Neural progenitor cell (in vitro differentiated cells): Measurements from ENCODE around the gene HFE. TPM values are rescaled to one million over a fixed set of nuclear protein-coding genes. Genes with fewer than 3 reads are reported as not detected.

Experiments
- DNase-seq: peaks from one replicate; pipeline ENCODE4 v3.0.0-alpha.2; 2016; ENCODE audit warnings: low spot score
- H2AFZ ChIP-seq: fragments of 200-600 bp; sonication (generic); replicated peaks from 2 replicates; pipeline ENCODE4 v1.6.1; 2016; ENCODE audit warnings: antibody characterized with exemption
- H3F3A ChIP-seq: fragments of 200-600 bp; sonication (generic); 2 replicates; pipeline ENCODE4 v1.6.1; 2016; ENCODE audit warnings: antibody characterized with exemption, low read depth
- H3K27ac ChIP-seq: fragments of 200-600 bp; sonication (generic); 2 replicates; pipeline ENCODE4 v1.5.1; 2016; ENCODE audit warnings: mild to moderate bottlenecking
- H3K27me3 ChIP-seq: fragments of 200-600 bp; sonication (generic); 2 replicates; pipeline ENCODE4 v1.6.1; 2016; ENCODE audit warnings: mild to moderate bottlenecking, moderate library complexity
- H3K36me3 ChIP-seq: fragments of 200-600 bp; sonication (generic); 2 replicates; pipeline ENCODE4 v1.5.1; 2016
- H3K4me1 ChIP-seq: fragments of 200-600 bp; sonication (generic); 2 replicates; pipeline ENCODE4 v1.6.1; 2016; ENCODE audit warnings: mixed run types
- H3K4me2 ChIP-seq: fragments of 200-600 bp; sonication (generic); 2 replicates; pipeline ENCODE4 v1.6.1; 2016
- H3K4me3 ChIP-seq: fragments of 200-600 bp; sonication (generic); 2 replicates; pipeline ENCODE4 v1.5.1; 2016
- H3K79me2 ChIP-seq: fragments of 200-600 bp; sonication (generic); 2 replicates; pipeline ENCODE4 v1.6.1; 2016; ENCODE audit warnings: low read depth
- H3K9ac ChIP-seq: fragments of 200-600 bp; sonication (generic); 2 replicates; pipeline ENCODE4 v1.6.1; 2016
- H3K9me3 ChIP-seq: fragments of 200-600 bp; sonication (generic); 2 replicates; pipeline ENCODE4 v1.5.1; 2016; ENCODE audit warnings: low read depth
- H4K20me1 ChIP-seq: fragments of 200-600 bp; sonication (generic); 2 replicates; pipeline ENCODE4 v1.6.1; 2016; ENCODE audit warnings: low read depth
- H3K27ac Mint-ChIP-seq: 3 replicates; pipeline ENCODE4 v1.8.0; 2021; ENCODE audit warnings: mixed read lengths
- H3K27me3 Mint-ChIP-seq: 2 replicates; pipeline ENCODE4 v1.8.0; 2022; ENCODE audit warnings: low read depth, mild to moderate bottlenecking, inconsistent platforms, moderate library complexity, mixed read lengths; ENCODE audit not compliant: insufficient read depth
- H3K36me3 Mint-ChIP-seq: 3 replicates; pipeline ENCODE4 v1.8.0; 2021; ENCODE audit warnings: mixed read lengths
- H3K4me1 Mint-ChIP-seq: 3 replicates; pipeline ENCODE4 v1.8.0; 2021; ENCODE audit warnings: mixed read lengths
- H3K4me3 Mint-ChIP-seq: 3 replicates; pipeline ENCODE4 v1.8.0; 2021; ENCODE audit warnings: mild to moderate bottlenecking, moderate library complexity, mixed read lengths
- H3K9me3 Mint-ChIP-seq: 3 replicates; pipeline ENCODE4 v1.8.0; 2020; ENCODE audit warnings: mixed read lengths
- EZH2 ChIP-seq: fragments of 200-600 bp; sonication (generic); IDR thresholded peaks from 2 replicates; pipeline ENCODE4 v1.6.1; 2017; ENCODE audit warnings: antibody characterized with exemption, mild to moderate bottlenecking, moderate library complexity
- EZH2phosphoT487 ChIP-seq: fragments of 200-600 bp; sonication (generic); IDR thresholded peaks from 2 replicates; pipeline ENCODE4 v1.6.1; 2017; ENCODE audit warnings: antibody characterized with exemption
- total RNA-seq: library from RNA; depleted of rRNA; stranded (reverse); fragments of >200 nt; gene quantifications from 2 replicates; pipeline ENCODE4 v1.2.3, GENCODE V29; 2015; ENCODE audit warnings: low replicate concordance
- TF ChIP-seq, protein P1 (sequence below): fragments of 200-600 bp; sonication (generic); IDR thresholded peaks from 2 replicates; pipeline ENCODE4 v1.5.1; 2017; ENCODE audit warnings: antibody characterized with exemption, mild to moderate bottlenecking

The HFE gene
- total RNA-seq, 1 donor from 2014 or later, result 0.43 TPM

DNA sequence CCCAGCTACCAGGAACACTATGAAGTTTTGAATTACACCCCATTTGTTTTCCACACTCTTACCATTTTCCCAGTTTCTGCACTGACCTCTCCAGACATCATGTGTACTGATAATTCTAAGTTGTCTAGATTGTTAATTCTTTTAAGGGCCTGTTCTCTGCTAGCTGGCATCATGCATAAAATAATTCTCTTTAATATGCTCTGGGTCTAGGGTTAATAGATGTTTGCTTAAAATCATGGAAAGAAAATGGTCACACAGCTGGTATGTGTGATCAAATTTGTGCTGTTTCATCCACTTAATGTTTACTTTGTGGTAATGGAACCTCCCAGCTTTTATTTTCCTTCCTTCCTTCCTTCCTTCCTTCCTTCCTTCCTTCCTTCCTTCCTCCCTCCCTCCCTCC is 49.1 kb downstream of the HFE start:
- Histone ChIP-seq H3K27me3 (no peaks in the 10 kb centered on the region), H3K9ac (no peak overlapping the region), H2AFZ (no peak overlapping the region), H3K9me3 (no peaks in the 10 kb centered on the region), H3K27ac (no peak overlapping the region), H3K36me3 (no peaks in the 10 kb centered on the region), H4K20me1 (no peaks in the 10 kb centered on the region), H3K79me2 (no peaks in the 10 kb centered on the region), H3K4me1 (peaks cover 6% of the 10 kb centered on the region), H3K4me2 (no peak overlapping the region), H3K4me3 (no peak overlapping the region), H3F3A (peaks cover 4% of the 10 kb centered on the region)
- TF ChIP-seq EZH2phosphoT487, result no peak
- Mint-ChIP-seq H3K4me3 (no peak overlapping the region), H3K4me1 (peaks cover 23% of the 10 kb centered on the region), H3K9me3 (no peaks in the 10 kb centered on the region), H3K36me3 (peaks cover 4% of the 10 kb centered on the region), H3K27me3 (no peaks in the 10 kb centered on the region), H3K27ac (no peak overlapping the region)
- no peak for DNase-seq

DNA sequence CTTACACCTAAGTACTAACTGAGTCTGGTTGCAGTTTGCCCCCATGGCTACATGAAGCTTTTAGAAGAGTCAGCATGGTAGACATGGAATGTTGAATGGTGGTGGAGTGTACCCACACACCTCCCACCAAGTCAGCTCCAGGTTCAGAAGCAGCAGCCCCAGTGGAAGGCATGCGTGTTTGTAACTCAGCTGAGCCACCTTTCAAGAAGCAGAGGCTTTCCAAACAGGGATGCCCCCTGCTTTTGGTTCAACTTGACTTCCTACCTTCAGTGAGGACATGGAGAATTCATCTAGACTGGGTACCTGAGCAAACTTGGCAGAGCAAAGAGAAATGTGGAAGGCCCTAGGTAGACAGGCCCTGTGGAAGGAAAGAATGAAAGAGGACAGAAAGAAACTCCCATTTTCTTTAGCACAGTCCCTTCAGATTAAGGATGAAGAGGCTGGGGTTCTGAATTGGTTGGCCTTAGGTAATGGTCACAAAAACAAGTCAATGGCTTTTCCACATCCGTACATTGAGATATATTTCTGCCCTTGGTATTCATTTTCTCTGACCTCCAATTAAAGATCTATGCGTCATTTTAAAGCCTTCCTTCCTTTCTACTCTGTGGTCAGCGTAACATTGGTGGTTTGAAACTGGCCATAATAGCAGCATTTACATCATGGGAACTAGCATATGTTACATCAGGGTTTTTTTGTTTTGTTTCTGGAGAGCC is 53.2 kb downstream of the HFE start:
- Mint-ChIP-seq H3K27me3 (peaks cover 2% of the 10 kb centered on the region), H3K27ac (peak overlapping the region; percentile 90), H3K36me3 (no peaks in the 10 kb centered on the region), H3K4me1 (peaks cover 39% of the 10 kb centered on the region), H3K9me3 (no peaks in the 10 kb centered on the region), H3K4me3 (no peak overlapping the region)
- no peaks in the 10 kb centered on the region for H3K36me3 ChIP-seq
- no peaks in the 10 kb centered on the region for H3F3A ChIP-seq
- DNase-seq, result no peak
- H3K4me3 ChIP-seq, result no peak overlapping the region
- no peak overlapping the region for H3K4me2 ChIP-seq
- H3K79me2 ChIP-seq, result no peaks in the 10 kb centered on the region
- H3K27ac ChIP-seq, result no peak overlapping the region
- no peak overlapping the region for H3K9ac ChIP-seq
- no peak overlapping the region for H2AFZ ChIP-seq
- no peaks in the 10 kb centered on the region for H4K20me1 ChIP-seq
- TF ChIP-seq EZH2, result no peak
- no peak for TF ChIP-seq EZH2phosphoT487
- TF ChIP-seq, protein P1, sequence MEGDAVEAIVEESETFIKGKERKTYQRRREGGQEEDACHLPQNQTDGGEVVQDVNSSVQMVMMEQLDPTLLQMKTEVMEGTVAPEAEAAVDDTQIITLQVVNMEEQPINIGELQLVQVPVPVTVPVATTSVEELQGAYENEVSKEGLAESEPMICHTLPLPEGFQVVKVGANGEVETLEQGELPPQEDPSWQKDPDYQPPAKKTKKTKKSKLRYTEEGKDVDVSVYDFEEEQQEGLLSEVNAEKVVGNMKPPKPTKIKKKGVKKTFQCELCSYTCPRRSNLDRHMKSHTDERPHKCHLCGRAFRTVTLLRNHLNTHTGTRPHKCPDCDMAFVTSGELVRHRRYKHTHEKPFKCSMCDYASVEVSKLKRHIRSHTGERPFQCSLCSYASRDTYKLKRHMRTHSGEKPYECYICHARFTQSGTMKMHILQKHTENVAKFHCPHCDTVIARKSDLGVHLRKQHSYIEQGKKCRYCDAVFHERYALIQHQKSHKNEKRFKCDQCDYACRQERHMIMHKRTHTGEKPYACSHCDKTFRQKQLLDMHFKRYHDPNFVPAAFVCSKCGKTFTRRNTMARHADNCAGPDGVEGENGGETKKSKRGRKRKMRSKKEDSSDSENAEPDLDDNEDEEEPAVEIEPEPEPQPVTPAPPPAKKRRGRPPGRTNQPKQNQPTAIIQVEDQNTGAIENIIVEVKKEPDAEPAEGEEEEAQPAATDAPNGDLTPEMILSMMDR, result no peak
- H3K9me3 ChIP-seq, result no peaks in the 10 kb centered on the region
- peaks cover 24% of the 10 kb centered on the region for H3K4me1 ChIP-seq
- H3K27me3 ChIP-seq, result no peaks in the 10 kb centered on the region

DNA sequence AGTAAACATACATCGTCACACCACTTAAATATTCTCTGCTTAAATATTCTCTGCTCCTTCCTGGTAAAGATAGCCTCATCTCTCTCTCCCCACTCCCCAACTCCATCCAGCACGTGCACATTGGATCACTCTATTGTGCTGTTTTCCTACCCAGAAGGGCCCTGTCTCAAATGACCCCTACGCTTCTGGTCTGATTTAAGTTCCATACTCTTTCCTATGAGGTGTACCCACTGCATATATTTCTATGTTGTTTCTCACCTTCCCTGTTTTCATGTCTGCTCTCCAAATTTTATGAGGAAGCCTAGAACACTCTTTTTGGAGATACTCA is 53.7 kb downstream of the HFE start:
- Mint-ChIP-seq H3K4me3 (no peak overlapping the region), H3K9me3 (no peaks in the 10 kb centered on the region), H3K27ac (peak overlapping the region; percentile 90), H3K36me3 (no peaks in the 10 kb centered on the region), H3K4me1 (peaks cover 39% of the 10 kb centered on the region), H3K27me3 (peaks cover 2% of the 10 kb centered on the region)
- H3K27ac ChIP-seq, result no peak overlapping the region
- H2AFZ ChIP-seq, result no peak overlapping the region
- no peaks in the 10 kb centered on the region for H3K9me3 ChIP-seq
- TF ChIP-seq EZH2 (no peak), EZH2phosphoT487 (no peak)
- TF ChIP-seq, protein P1, result no peak
- no peaks in the 10 kb centered on the region for H3K27me3 ChIP-seq
- DNase-seq, result no peak
- H3K4me2 ChIP-seq, result peak overlapping the region; percentile 14
- H3K4me1 ChIP-seq, result peaks cover 24% of the 10 kb centered on the region
- H3K4me3 ChIP-seq, result no peak overlapping the region
- H4K20me1 ChIP-seq, result no peaks in the 10 kb centered on the region
- no peaks in the 10 kb centered on the region for H3K36me3 ChIP-seq
- no peaks in the 10 kb centered on the region for H3F3A ChIP-seq
- no peak overlapping the region for H3K9ac ChIP-seq
- no peaks in the 10 kb centered on the region for H3K79me2 ChIP-seq

DNA sequence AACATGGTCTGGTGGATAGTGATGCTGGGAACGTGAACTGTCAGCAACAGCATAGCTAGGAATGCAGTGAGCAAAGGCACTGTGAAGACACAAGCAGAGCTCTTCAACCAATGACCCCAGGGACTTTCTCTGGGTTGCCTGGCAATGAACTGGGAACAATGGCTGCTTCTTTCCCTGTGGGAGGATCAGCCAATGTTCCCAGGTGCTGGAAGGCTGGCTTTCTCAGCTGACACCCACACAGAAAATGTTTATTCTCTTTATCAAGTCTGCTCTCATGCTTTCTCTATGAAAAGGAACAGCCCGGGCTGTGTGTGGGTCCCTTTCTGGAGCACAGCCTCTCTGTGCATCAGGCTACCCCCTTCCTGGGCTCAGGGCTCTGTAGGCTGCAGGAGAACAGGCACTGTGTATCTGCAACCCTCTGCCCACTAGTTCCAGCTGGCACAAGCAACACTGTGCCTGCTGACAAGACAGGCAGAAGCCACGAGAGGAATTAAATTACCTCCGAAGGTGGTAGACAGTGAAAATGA is 54.2 kb downstream of the HFE start:
- H3K27ac Mint-ChIP-seq, result peak overlapping the region; percentile 90
- peak overlapping the region; percentile 55 for H3K4me3 Mint-ChIP-seq
- no peaks in the 10 kb centered on the region for H3K9me3 Mint-ChIP-seq
- Histone ChIP-seq H3K79me2 (no peaks in the 10 kb centered on the region), H2AFZ (no peak overlapping the region), H3F3A (no peaks in the 10 kb centered on the region), H3K27ac (no peak overlapping the region), H3K4me1 (peaks cover 24% of the 10 kb centered on the region), H3K9ac (no peak overlapping the region), H3K4me2 (peak overlapping the region; percentile 14), H3K36me3 (no peaks in the 10 kb centered on the region), H3K4me3 (no peak overlapping the region), H3K9me3 (no peaks in the 10 kb centered on the region), H3K27me3 (no peaks in the 10 kb centered on the region), H4K20me1 (no peaks in the 10 kb centered on the region)
- peaks cover 39% of the 10 kb centered on the region for H3K4me1 Mint-ChIP-seq
- DNase-seq, result no peak
- no peak for TF ChIP-seq EZH2phosphoT487
- TF ChIP-seq, protein P1, result no peak
- TF ChIP-seq EZH2, result no peak
- peaks cover 2% of the 10 kb centered on the region for H3K27me3 Mint-ChIP-seq
- no peaks in the 10 kb centered on the region for H3K36me3 Mint-ChIP-seq
